ENCODE results near the gene SLC22A5. TPM values are rescaled to one million over a fixed set of nuclear protein-coding genes. Genes with fewer than 3 reads are reported as not detected.
A peak's percentile ranks its signal among the peaks of the same experiment; 100 is the strongest.

Gene SLC22A5
- total RNA-seq, 1 experiment from 2014 or later = 0.47 TPM

GRCh38 chr5:132375957-132376356 lies 6.4 kb downstream of the SLC22A5 start:
- no peaks in the 10 kb centered on the region for H3K9me3 ChIP-seq (replicated peaks)
- no peak overlapping the region for H3K4me3 ChIP-seq
- no peak overlapping the region for H3K27ac ChIP-seq
- no peaks in the 10 kb centered on the region for H3K36me3 ChIP-seq
- H3K27me3 ChIP-seq = no peaks in the 10 kb centered on the region
- peaks cover 7% of the 10 kb centered on the region; the same call in 1 of the 2 replicates for H3K4me1 ChIP-seq
- DNase-seq = no peak

GRCh38 chr5:132376694-132377641 lies 7.5 kb downstream of the SLC22A5 start:
- Histone ChIP-seq H3K27me3 (no peaks in the 10 kb centered on the region; the same call in 1 of the 2 replicates), H3K4me1 (peaks cover 7% of the 10 kb centered on the region; the same call in 1 of the 2 replicates), H3K27ac (no peak overlapping the region), H3K9me3 (replicated peaks) (no peaks in the 10 kb centered on the region), H3K4me3 (no peak overlapping the region), H3K36me3 (no peaks in the 10 kb centered on the region)
- DNase-seq = no peak

DNA sequence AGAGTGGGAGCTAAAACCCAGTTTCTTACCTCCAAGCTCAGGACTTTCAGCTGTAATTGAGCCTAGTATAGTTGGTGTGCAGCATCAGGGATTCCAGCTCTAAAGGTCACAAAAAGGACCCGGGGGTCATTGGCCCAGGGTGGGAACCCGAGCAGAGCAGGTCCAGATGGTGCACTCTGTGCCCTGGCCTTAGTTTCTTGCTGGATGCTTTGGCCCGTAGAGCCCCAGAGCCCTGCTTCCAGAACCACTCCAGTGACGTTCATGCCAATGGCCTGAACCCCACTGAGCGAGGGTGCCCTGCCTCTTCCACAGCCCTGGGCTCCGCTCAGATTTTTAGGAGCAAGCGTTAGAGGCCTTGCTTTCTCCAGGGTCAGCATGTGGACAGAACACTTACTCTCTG lies 8.2 kb downstream of the SLC22A5 start:
- Histone ChIP-seq H3K36me3 (no peaks in the 10 kb centered on the region), H3K4me1 (peaks cover 4% of the 10 kb centered on the region; the same call in 1 of the 2 replicates), H3K27me3 (no peaks in the 10 kb centered on the region; the same call in 1 of the 2 replicates), H3K4me3 (no peak overlapping the region), H3K9me3 (replicated peaks) (no peaks in the 10 kb centered on the region), H3K27ac (no peak overlapping the region)
- no peak for DNase-seq

GRCh38 chr5:132378580-132378979 lies 9.1 kb downstream of the SLC22A5 start:
- H3K4me1 ChIP-seq = no peaks in the 10 kb centered on the region
- H3K9me3 ChIP-seq (replicated peaks) = no peaks in the 10 kb centered on the region
- no peaks in the 10 kb centered on the region; the same call in 1 of the 2 replicates for H3K27me3 ChIP-seq
- H3K4me3 ChIP-seq = no peak overlapping the region
- H3K27ac ChIP-seq = no peak overlapping the region
- DNase-seq = peak in 1 of 2 experiments; percentile 11
- no peaks in the 10 kb centered on the region for H3K36me3 ChIP-seq

- Histone ChIP-seq H3K9me3 (replicated peaks) (no peaks in the 10 kb centered on the region), H3K36me3 (no peaks in the 10 kb centered on the region), H3K4me3 (no peak overlapping the region), H3K4me1 (no peaks in the 10 kb centered on the region; the same call in 1 of the 2 replicates), H3K27ac (no peak overlapping the region), H3K27me3 (no peaks in the 10 kb centered on the region; the same call in 1 of the 2 replicates)
- no peak for DNase-seq
These were observed 10.5 kb downstream of the SLC22A5 start for GRCh38 chr5:132380047-132380446.

GRCh38 chr5:132380741-132381140 lies 11.2 kb downstream of the SLC22A5 start:
- DNase-seq = no peak
- H3K4me3 ChIP-seq = no peak overlapping the region
- H3K36me3 ChIP-seq = no peaks in the 10 kb centered on the region
- H3K4me1 ChIP-seq = peaks cover 2% of the 10 kb centered on the region; the same call in 1 of the 2 replicates
- no peak overlapping the region for H3K27ac ChIP-seq
- no peaks in the 10 kb centered on the region; the same call in 1 of the 2 replicates for H3K27me3 ChIP-seq
- no peaks in the 10 kb centered on the region for H3K9me3 ChIP-seq (replicated peaks)

DNA sequence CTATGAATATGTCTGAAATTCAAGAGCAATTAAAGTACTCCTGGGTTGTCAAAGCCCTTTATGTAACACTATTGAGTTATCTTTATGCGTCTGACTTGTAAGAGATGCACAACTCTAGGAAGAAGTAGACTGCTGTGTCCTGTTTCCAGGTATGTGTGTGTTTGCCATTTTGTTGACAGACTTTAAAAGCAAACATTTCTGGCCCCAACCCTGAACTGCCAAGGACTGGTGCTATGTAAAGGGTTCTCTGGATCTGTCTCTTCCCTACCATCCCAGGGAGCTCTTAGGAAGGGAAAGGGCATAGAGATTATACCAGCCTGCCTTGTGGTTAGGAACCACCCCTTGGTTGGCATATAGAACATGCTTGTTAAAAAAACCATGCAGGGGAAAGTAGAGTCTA lies 12.1 kb downstream of the SLC22A5 start:
- H3K9me3 ChIP-seq (replicated peaks) = no peaks in the 10 kb centered on the region
- no peaks in the 10 kb centered on the region for H3K36me3 ChIP-seq
- no peak overlapping the region for H3K4me3 ChIP-seq
- peaks cover 6% of the 10 kb centered on the region; the same call in 1 of the 2 replicates for H3K4me1 ChIP-seq
- no peaks in the 10 kb centered on the region; the same call in 1 of the 2 replicates for H3K27me3 ChIP-seq
- H3K27ac ChIP-seq = no peak overlapping the region
- DNase-seq = no peak

DNA sequence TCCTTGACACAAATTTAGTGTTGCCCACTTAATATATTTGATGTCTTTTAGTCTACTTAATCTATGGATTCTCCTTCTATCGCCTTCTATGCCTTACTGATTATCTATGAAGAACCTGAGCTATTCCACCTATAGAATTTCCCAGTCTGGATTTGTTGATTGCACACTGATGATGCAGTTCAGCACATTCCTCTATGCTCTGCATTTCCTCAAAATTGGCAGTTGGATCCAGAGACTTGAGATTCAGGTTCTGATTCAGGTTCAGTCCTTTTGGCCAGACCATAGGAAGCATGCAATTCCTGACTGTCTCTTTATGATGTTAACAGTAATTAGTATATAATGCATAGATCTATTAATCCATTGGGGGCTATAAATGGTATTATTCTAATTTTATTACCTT lies 13.8 kb downstream of the SLC22A5 start:
- no peaks in the 10 kb centered on the region for H3K36me3 ChIP-seq
- H3K27ac ChIP-seq = no peak overlapping the region
- no peak overlapping the region for H3K4me3 ChIP-seq
- no peaks in the 10 kb centered on the region; the same call in 1 of the 2 replicates for H3K27me3 ChIP-seq
- H3K9me3 ChIP-seq (replicated peaks) = no peaks in the 10 kb centered on the region
- peaks cover 20% of the 10 kb centered on the region for H3K4me1 ChIP-seq
- no peak for DNase-seq

DNA sequence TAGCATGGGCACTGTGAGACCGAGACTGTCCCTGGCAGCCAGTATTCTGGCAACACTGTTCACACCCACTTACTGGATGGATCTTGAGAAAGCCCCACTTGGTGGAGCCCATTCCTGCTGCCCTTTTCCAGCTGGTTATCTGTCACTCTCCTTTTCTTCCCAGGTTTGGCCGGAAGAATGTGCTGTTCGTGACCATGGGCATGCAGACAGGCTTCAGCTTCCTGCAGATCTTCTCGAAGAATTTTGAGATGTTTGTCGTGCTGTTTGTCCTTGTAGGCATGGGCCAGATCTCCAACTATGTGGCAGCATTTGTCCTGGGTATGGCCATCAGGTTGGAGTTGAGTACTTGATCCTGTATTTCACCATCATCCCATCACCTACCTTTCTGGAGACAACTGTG lies 14.5 kb downstream of the SLC22A5 start:
- peaks cover 28% of the 10 kb centered on the region for H3K4me1 ChIP-seq
- no peaks in the 10 kb centered on the region for H3K36me3 ChIP-seq
- H3K4me3 ChIP-seq = no peak overlapping the region
- no peaks in the 10 kb centered on the region; the same call in 1 of the 2 replicates for H3K27me3 ChIP-seq
- no peak overlapping the region for H3K27ac ChIP-seq
- DNase-seq = no peak
- no peaks in the 10 kb centered on the region for H3K9me3 ChIP-seq (replicated peaks)

DNA sequence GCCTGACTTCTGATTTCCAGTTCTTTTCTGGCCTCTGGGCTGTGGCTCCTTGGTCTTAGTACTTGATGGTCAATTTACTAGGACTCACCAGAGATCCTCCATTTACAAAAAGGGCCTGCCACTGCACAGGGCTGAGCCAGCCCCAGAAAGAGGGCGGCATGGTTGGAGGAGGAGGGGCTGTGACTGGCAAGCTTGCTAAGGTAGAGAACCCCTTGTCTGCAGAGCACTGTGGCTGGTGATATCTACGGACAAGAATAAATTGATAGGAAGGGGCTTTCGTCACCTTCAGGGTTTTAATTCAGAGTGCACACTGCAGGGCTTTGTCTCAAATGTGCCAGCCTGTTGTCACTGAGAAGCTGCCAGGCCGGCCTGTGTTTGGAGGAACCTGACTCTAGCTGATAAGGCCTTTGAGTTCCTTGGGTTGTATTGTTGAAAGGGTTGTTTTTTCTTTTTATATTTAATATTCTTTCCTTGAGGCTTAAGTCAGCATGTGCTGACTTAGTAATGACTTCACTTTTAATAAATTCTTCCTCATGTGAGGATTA lies 15.1 kb downstream of the SLC22A5 start:
- no peak overlapping the region for H3K27ac ChIP-seq
- no peaks in the 10 kb centered on the region for H3K9me3 ChIP-seq (replicated peaks)
- H3K4me3 ChIP-seq = no peak overlapping the region
- no peaks in the 10 kb centered on the region for H3K36me3 ChIP-seq
- H3K27me3 ChIP-seq = no peaks in the 10 kb centered on the region; the same call in 1 of the 2 replicates
- no peak for DNase-seq
- peaks cover 33% of the 10 kb centered on the region for H3K4me1 ChIP-seq

DNA sequence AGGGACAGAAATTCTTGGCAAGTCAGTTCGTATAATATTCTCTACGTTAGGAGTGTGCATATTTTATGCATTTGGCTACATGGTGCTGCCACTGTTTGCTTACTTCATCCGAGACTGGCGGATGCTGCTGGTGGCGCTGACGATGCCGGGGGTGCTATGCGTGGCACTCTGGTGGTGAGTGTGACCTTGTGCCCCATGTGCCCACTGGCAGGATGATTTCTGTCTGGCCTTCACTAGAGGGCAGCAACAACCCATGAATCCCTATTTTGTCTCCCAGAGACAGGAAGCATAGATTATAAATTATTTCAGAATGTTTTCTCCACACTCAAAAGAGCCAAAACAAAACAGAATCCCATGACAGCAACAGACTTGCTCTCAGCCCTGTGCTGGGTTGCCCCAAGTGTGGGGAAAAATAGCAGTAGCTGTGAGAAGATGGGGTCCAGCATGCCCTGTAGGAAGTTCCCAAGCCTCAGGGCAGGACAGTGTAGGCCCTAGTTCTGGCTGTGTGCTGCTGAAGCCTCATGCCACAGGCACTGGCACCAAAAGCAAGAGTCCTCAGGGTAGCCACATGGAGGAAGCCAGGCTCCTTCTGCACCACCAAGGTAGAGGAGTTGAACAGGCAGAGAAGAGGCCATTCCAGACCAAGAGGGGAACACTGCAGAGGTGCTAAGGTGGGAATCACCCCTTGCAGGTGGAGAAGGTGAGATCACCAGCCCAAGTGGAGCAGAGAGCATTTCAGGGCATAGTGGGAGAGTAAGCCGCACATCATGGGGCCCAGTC lies 16.0 kb downstream of the SLC22A5 start:
- no peak overlapping the region for H3K4me3 ChIP-seq
- no peak overlapping the region for H3K27ac ChIP-seq
- no peaks in the 10 kb centered on the region; the same call in 1 of the 2 replicates for H3K27me3 ChIP-seq
- peaks cover 41% of the 10 kb centered on the region for H3K4me1 ChIP-seq
- peak; percentile 46 to 69 for DNase-seq
- H3K9me3 ChIP-seq (replicated peaks) = no peaks in the 10 kb centered on the region
- no peaks in the 10 kb centered on the region for H3K36me3 ChIP-seq

- peak; percentile 70 to 85 for DNase-seq
- no peaks in the 10 kb centered on the region for H3K36me3 ChIP-seq
- peaks cover 41% of the 10 kb centered on the region for H3K4me1 ChIP-seq
- no peak overlapping the region for H3K4me3 ChIP-seq
- H3K27me3 ChIP-seq = no peaks in the 10 kb centered on the region; the same call in 1 of the 2 replicates
- H3K9me3 ChIP-seq (replicated peaks) = no peaks in the 10 kb centered on the region
- no peak overlapping the region for H3K27ac ChIP-seq
These were observed 17.3 kb downstream of the SLC22A5 start for GRCh38 chr5:132386644-132387286.

DNA sequence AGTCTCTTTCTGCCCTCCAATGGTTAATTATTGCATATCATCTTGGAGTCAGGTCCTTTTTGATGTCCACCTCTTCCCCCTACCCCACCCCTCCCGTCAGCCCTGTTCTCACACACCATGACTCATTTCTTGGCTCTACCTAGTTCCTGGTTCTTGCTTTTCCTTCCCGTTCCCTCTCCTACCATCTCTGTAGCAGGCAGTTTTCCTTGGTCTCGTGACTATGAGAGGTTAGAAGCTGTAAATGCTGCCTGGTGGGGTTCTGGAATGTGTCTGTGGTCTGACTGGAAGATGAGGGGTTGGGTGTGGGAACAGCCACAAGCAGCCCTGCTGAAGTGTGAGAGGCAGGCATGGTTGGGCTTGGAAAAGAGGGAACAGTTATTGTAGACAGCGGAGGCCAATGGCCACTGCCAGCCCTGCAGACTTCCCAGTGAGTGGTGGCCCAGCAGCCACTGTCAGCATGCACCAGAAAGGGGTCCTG lies 18.2 kb downstream of the SLC22A5 start:
- Histone ChIP-seq H3K27me3 (no peaks in the 10 kb centered on the region), H3K4me1 (peaks cover 41% of the 10 kb centered on the region), H3K4me3 (no peak overlapping the region), H3K27ac (no peak overlapping the region), H3K36me3 (no peaks in the 10 kb centered on the region), H3K9me3 (replicated peaks) (no peaks in the 10 kb centered on the region)
- peak; percentile 65 to 66 for DNase-seq

All from SJCRH30 (cell line).